ENCODE results near the gene RBM47.

DNA sequence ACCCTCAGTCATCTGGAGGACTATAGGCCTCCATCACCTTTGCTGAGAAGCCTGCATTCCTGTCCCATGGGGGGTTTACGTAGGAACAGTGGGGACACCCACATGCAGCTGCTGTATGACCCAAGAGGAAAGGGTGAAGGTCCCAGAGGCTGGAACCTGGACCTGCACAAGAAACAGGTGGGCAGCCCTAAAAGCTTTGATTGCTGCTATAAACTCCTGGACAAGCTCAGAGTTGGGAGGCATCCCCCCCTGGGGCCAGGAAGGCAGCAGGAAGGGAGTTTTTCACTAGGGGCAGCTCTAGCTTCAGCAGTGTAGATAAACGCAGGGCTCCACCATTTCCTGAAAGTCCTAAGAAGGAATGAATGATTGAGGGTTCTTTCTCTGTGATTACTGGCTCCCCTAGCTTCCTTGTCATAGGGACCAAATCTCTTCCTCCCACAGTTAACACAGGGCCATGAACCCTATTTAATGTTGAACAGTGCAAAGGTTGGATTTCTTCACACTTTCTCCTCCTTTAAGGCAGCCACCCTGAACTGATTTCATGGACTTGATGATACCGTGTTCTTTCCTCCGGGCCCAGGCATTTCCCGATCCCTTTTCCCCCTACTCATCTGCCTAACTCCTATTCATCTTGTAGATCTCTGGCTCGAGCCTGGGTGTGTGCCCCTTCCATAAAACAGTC is 210.3 kb downstream of the RBM47 start:
- no peak for TF ChIP-seq GATA3 (IDR thresholded peaks at IDR 0.05; ENCODE audit: low read depth, low read length)
- TF ChIP-seq GATA2 (IDR thresholded peaks at IDR 0.05; ENCODE audit: low read depth, low read length), result no peak

All from SH-SY5Y (cell line).